ENCODE measurements around the gene KAZN.

The KAZN gene

GRCh38 chr1:14725695-14726094 lies 127.2 kb downstream of the KAZN start:
- Histone ChIP-seq H3K27ac (ENCODE audit: low read depth, low read length) (no peak overlapping the region; the same call in 1 of the 2 replicates), H3K9me3 (ENCODE audit: control insufficient read depth, insufficient read depth, low read depth, low read length) (0 out of 2 replicates have a peak, but pooled peaks cover 3% of the 10 kb centered on the region), H3K4me3 (ENCODE audit: low read depth, low read length) (no peak overlapping the region), H3K4me1 (ENCODE audit: control insufficient read depth, insufficient read depth, low read length) (peaks cover 31% of the 10 kb centered on the region), H3K9ac (ENCODE audit: low read length) (peak overlapping the region; percentile 39), H3K36me3 (ENCODE audit: control insufficient read depth, insufficient read depth, low read length) (no peaks in the 10 kb centered on the region), H3K27me3 (ENCODE audit: control insufficient read depth, insufficient read depth, low read length) (no peaks in the 10 kb centered on the region)

GRCh38 chr1:14726606-14727005 lies 128.1 kb downstream of the KAZN start:
- no peak overlapping the region for H3K9ac ChIP-seq (ENCODE audit: low read length)
- peaks cover 34% of the 10 kb centered on the region for H3K4me1 ChIP-seq (ENCODE audit: control insufficient read depth, insufficient read depth, low read length)
- no peaks in the 10 kb centered on the region for H3K36me3 ChIP-seq (ENCODE audit: control insufficient read depth, insufficient read depth, low read length)
- H3K4me3 ChIP-seq (ENCODE audit: low read depth, low read length) = no peak overlapping the region
- H3K9me3 ChIP-seq (ENCODE audit: control insufficient read depth, insufficient read depth, low read depth, low read length) = 0 out of 2 replicates have a peak, but pooled peaks cover 3% of the 10 kb centered on the region
- H3K27me3 ChIP-seq (ENCODE audit: control insufficient read depth, insufficient read depth, low read length) = no peaks in the 10 kb centered on the region
- no peak overlapping the region; the same call in 1 of the 2 replicates for H3K27ac ChIP-seq (ENCODE audit: low read depth, low read length)

GRCh38 chr1:14728516-14728915 lies 130.0 kb downstream of the KAZN start:
- Histone ChIP-seq H3K36me3 (ENCODE audit: control insufficient read depth, insufficient read depth, low read length) (no peaks in the 10 kb centered on the region), H3K9ac (ENCODE audit: low read length) (no peak overlapping the region), H3K4me3 (ENCODE audit: low read depth, low read length) (no peak overlapping the region), H3K27me3 (ENCODE audit: control insufficient read depth, insufficient read depth, low read length) (no peaks in the 10 kb centered on the region), H3K27ac (ENCODE audit: low read depth, low read length) (no peak overlapping the region), H3K4me1 (ENCODE audit: control insufficient read depth, insufficient read depth, low read length) (peaks cover 53% of the 10 kb centered on the region), H3K9me3 (ENCODE audit: control insufficient read depth, insufficient read depth, low read depth, low read length) (0 out of 2 replicates have a peak, but pooled peaks cover 3% of the 10 kb centered on the region)

GRCh38 chr1:14732728-14733047 lies 134.2 kb downstream of the KAZN start:
- Histone ChIP-seq H3K36me3 (ENCODE audit: control insufficient read depth, insufficient read depth, low read length) (no peaks in the 10 kb centered on the region), H3K9ac (ENCODE audit: low read length) (peak overlapping the region; percentile 88), H3K27me3 (ENCODE audit: control insufficient read depth, insufficient read depth, low read length) (no peaks in the 10 kb centered on the region), H3K27ac (ENCODE audit: low read depth, low read length) (peak overlapping the region; percentile 77; the same call in 1 of the 2 replicates), H3K9me3 (ENCODE audit: control insufficient read depth, insufficient read depth, low read depth, low read length) (no peaks in the 10 kb centered on the region), H3K4me3 (ENCODE audit: low read depth, low read length) (peak overlapping the region; percentile 33), H3K4me1 (ENCODE audit: control insufficient read depth, insufficient read depth, low read length) (peaks cover 59% of the 10 kb centered on the region)

GRCh38 chr1:14733048-14733778 lies 134.7 kb downstream of the KAZN start:
- peak overlapping the region; percentile 33 for H3K4me3 ChIP-seq (ENCODE audit: low read depth, low read length)
- H3K9ac ChIP-seq (ENCODE audit: low read length) = peak overlapping the region; percentile 88
- peak overlapping the region; percentile 77; the same call in 1 of the 2 replicates for H3K27ac ChIP-seq (ENCODE audit: low read depth, low read length)

GRCh38 chr1:14733779-14734140 lies 135.3 kb downstream of the KAZN start:
- H3K27ac ChIP-seq (ENCODE audit: low read depth, low read length) = peak overlapping the region; percentile 77; the same call in 1 of the 2 replicates
- H3K4me1 ChIP-seq (ENCODE audit: control insufficient read depth, insufficient read depth, low read length) = peaks cover 62% of the 10 kb centered on the region
- H3K27me3 ChIP-seq (ENCODE audit: control insufficient read depth, insufficient read depth, low read length) = no peaks in the 10 kb centered on the region
- no peaks in the 10 kb centered on the region for H3K9me3 ChIP-seq (ENCODE audit: control insufficient read depth, insufficient read depth, low read depth, low read length)
- H3K36me3 ChIP-seq (ENCODE audit: control insufficient read depth, insufficient read depth, low read length) = no peaks in the 10 kb centered on the region
- peak overlapping the region; percentile 33; the same call in 1 of the 2 replicates for H3K4me3 ChIP-seq (ENCODE audit: low read depth, low read length)
- H3K9ac ChIP-seq (ENCODE audit: low read length) = peak overlapping the region; percentile 88

More at GRCh38 chr1:14733048-14733778, 134.7 kb downstream of the KAZN start:
- Histone ChIP-seq H3K9me3 (ENCODE audit: control insufficient read depth, insufficient read depth, low read depth, low read length) (no peaks in the 10 kb centered on the region), H3K27me3 (ENCODE audit: control insufficient read depth, insufficient read depth, low read length) (no peaks in the 10 kb centered on the region), H3K4me1 (ENCODE audit: control insufficient read depth, insufficient read depth, low read length) (peaks cover 62% of the 10 kb centered on the region), H3K36me3 (ENCODE audit: control insufficient read depth, insufficient read depth, low read length) (no peaks in the 10 kb centered on the region)

- H3K36me3 ChIP-seq (ENCODE audit: control insufficient read depth, insufficient read depth, low read length) = no peaks in the 10 kb centered on the region
- no peaks in the 10 kb centered on the region for H3K27me3 ChIP-seq (ENCODE audit: control insufficient read depth, insufficient read depth, low read length)
- no peak overlapping the region for H3K4me3 ChIP-seq (ENCODE audit: low read depth, low read length)
- H3K27ac ChIP-seq (ENCODE audit: low read depth, low read length) = no peak overlapping the region
- no peak overlapping the region for H3K9ac ChIP-seq (ENCODE audit: low read length)
- H3K9me3 ChIP-seq (ENCODE audit: control insufficient read depth, insufficient read depth, low read depth, low read length) = no peaks in the 10 kb centered on the region
- H3K4me1 ChIP-seq (ENCODE audit: control insufficient read depth, insufficient read depth, low read length) = peaks cover 69% of the 10 kb centered on the region
Measured at GRCh38 chr1:14735841-14736240, 137.4 kb downstream of the KAZN start.

GRCh38 chr1:14737561-14738094 lies 139.1 kb downstream of the KAZN start:
- Histone ChIP-seq H3K27ac (ENCODE audit: low read depth, low read length) (no peak overlapping the region), H3K9me3 (ENCODE audit: control insufficient read depth, insufficient read depth, low read depth, low read length) (no peaks in the 10 kb centered on the region), H3K4me3 (ENCODE audit: low read depth, low read length) (no peak overlapping the region), H3K9ac (ENCODE audit: low read length) (no peak overlapping the region), H3K4me1 (ENCODE audit: control insufficient read depth, insufficient read depth, low read length) (peaks cover 74% of the 10 kb centered on the region), H3K36me3 (ENCODE audit: control insufficient read depth, insufficient read depth, low read length) (no peaks in the 10 kb centered on the region), H3K27me3 (ENCODE audit: control insufficient read depth, insufficient read depth, low read length) (no peaks in the 10 kb centered on the region)

GRCh38 chr1:14738235-14738634 lies 139.8 kb downstream of the KAZN start:
- no peak overlapping the region for H3K4me3 ChIP-seq (ENCODE audit: low read depth, low read length)
- H3K4me1 ChIP-seq (ENCODE audit: control insufficient read depth, insufficient read depth, low read length) = peaks cover 72% of the 10 kb centered on the region
- H3K27ac ChIP-seq (ENCODE audit: low read depth, low read length) = no peak overlapping the region
- H3K27me3 ChIP-seq (ENCODE audit: control insufficient read depth, insufficient read depth, low read length) = no peaks in the 10 kb centered on the region
- H3K9me3 ChIP-seq (ENCODE audit: control insufficient read depth, insufficient read depth, low read depth, low read length) = no peaks in the 10 kb centered on the region
- H3K36me3 ChIP-seq (ENCODE audit: control insufficient read depth, insufficient read depth, low read length) = no peaks in the 10 kb centered on the region
- H3K9ac ChIP-seq (ENCODE audit: low read length) = no peak overlapping the region

- no peaks in the 10 kb centered on the region for H3K36me3 ChIP-seq (ENCODE audit: control insufficient read depth, insufficient read depth, low read length)
- no peaks in the 10 kb centered on the region for H3K9me3 ChIP-seq (ENCODE audit: control insufficient read depth, insufficient read depth, low read depth, low read length)
- no peak overlapping the region for H3K27ac ChIP-seq (ENCODE audit: low read depth, low read length)
- H3K27me3 ChIP-seq (ENCODE audit: control insufficient read depth, insufficient read depth, low read length) = no peaks in the 10 kb centered on the region
- H3K9ac ChIP-seq (ENCODE audit: low read length) = no peak overlapping the region
- no peak overlapping the region for H3K4me3 ChIP-seq (ENCODE audit: low read depth, low read length)
- peaks cover 72% of the 10 kb centered on the region for H3K4me1 ChIP-seq (ENCODE audit: control insufficient read depth, insufficient read depth, low read length)
Measured at GRCh38 chr1:14738647-14739046, 140.2 kb downstream of the KAZN start.

- Histone ChIP-seq H3K4me1 (ENCODE audit: control insufficient read depth, insufficient read depth, low read length) (peaks cover 67% of the 10 kb centered on the region), H3K36me3 (ENCODE audit: control insufficient read depth, insufficient read depth, low read length) (no peaks in the 10 kb centered on the region), H3K9ac (ENCODE audit: low read length) (peak overlapping the region; percentile 5), H3K27ac (ENCODE audit: low read depth, low read length) (no peak overlapping the region; the same call in 1 of the 2 replicates), H3K27me3 (ENCODE audit: control insufficient read depth, insufficient read depth, low read length) (no peaks in the 10 kb centered on the region), H3K4me3 (ENCODE audit: low read depth, low read length) (no peak overlapping the region), H3K9me3 (ENCODE audit: control insufficient read depth, insufficient read depth, low read depth, low read length) (no peaks in the 10 kb centered on the region)
Measured at GRCh38 chr1:14739082-14739832, 140.8 kb downstream of the KAZN start.
